SU-DHL-6 (cell line): ENCODE data around the gene TEAD1.
"Not testable (repeated sequence)": the region's sequence is repeated elsewhere in the genome, so short reads cannot be mapped to it uniquely, and the experiment has no call there.

Experiments used
- H2AFZ ChIP-seq: fragments of 200-600 bp; sonication (generic); 2 replicates; pipeline ENCODE4 v1.6.1; 2014; ENCODE audit warnings: low read depth, mild to moderate bottlenecking, moderate library complexity, mixed read lengths, antibody characterized with exemption, low read length; ENCODE audit not compliant: severe bottlenecking
- H3F3A ChIP-seq: fragments of 200-600 bp; shearing (Covaris generic); 2 replicates; pipeline ENCODE4 v1.6.0; 2016; ENCODE audit warnings: antibody characterized with exemption, mild to moderate bottlenecking; ENCODE audit not compliant: insufficient read depth
- H3K27ac ChIP-seq: fragments of 200-600 bp; sonication (generic); 2 replicates; pipeline ENCODE4 v1.5.1; 2016; ENCODE audit warnings: low read depth, mild to moderate bottlenecking, low read length, moderate library complexity, mixed read lengths
- H3K27me3 ChIP-seq: fragments of 200-600 bp; sonication (generic), shearing (Covaris generic); 2 replicates; pipeline ENCODE4 v1.6.0; 2014; ENCODE audit warnings: mild to moderate bottlenecking, low read length
- H3K36me3 ChIP-seq: fragments of 200-600 bp; sonication (generic); 2 replicates; pipeline ENCODE4 v1.6.1; 2014; ENCODE audit warnings: mild to moderate bottlenecking, low read length, mixed read lengths
- H3K4me2 ChIP-seq: fragments of 300-600, 200-600 bp; shearing (Covaris generic), sonication (generic); 2 replicates; pipeline ENCODE4 v1.6.0; 2014; ENCODE audit warnings: low read length, low read depth, mild to moderate bottlenecking; ENCODE audit not compliant: poor library complexity, severe bottlenecking
- H3K4me3 ChIP-seq: fragments of 200-600 bp; sonication (generic); 2 replicates; pipeline ENCODE4 v1.5.1; 2014; ENCODE audit warnings: antibody characterized with exemption, low read length, mild to moderate bottlenecking, mixed read lengths; ENCODE audit not compliant: insufficient read depth, poor library complexity, severe bottlenecking
- H3K79me2 ChIP-seq: fragments of 200-600 bp; sonication (generic); 2 replicates; pipeline ENCODE4 v1.6.1; 2014; ENCODE audit warnings: mild to moderate bottlenecking, low read length, moderate library complexity; ENCODE audit not compliant: insufficient read depth
- H3K9ac ChIP-seq: fragments of 200-600 bp; sonication (generic); 2 replicates; pipeline ENCODE4 v1.7.0; 2014; ENCODE audit warnings: mild to moderate bottlenecking, low read length
- H3K9me2 ChIP-seq: fragments of 200-600 bp; sonication (generic); replicated peaks from 2 replicates; pipeline ENCODE4 v1.6.1; 2014; ENCODE audit warnings: low read length; ENCODE audit not compliant: insufficient read depth
- H3K9me3 ChIP-seq: fragments of 200-600 bp; sonication (generic); 2 replicates; pipeline ENCODE4 v1.6.1; 2014; ENCODE audit warnings: low read length, mixed read lengths; ENCODE audit not compliant: insufficient read depth
- H4K20me1 ChIP-seq: fragments of 200-600 bp; sonication (generic); 2 replicates; pipeline ENCODE4 v1.6.1; 2014; ENCODE audit warnings: low read depth, mild to moderate bottlenecking, antibody characterized with exemption, low read length, moderate library complexity, mixed read lengths
- CTCF ChIP-seq: fragments of 200-600 bp; sonication (generic); IDR thresholded peaks from one replicate; pipeline ENCODE4 v1.5.1; 2017; ENCODE audit warnings: antibody characterized with exemption, mild to moderate bottlenecking, low read length, moderate library complexity; ENCODE audit not compliant: insufficient read depth, poor library complexity, severe bottlenecking
- EZH2phosphoT487 ChIP-seq: fragments of 200-600 bp; sonication (generic), shearing (Covaris generic); conservative IDR thresholded peaks from 2 replicates; pipeline ENCODE4 v1.6.1; 2018; ENCODE audit warnings: mild to moderate bottlenecking, antibody characterized with exemption, low read length, moderate library complexity, mixed read lengths

The TEAD1 gene

GRCh38 chr11:12876340-12876739 is 202.1 kb downstream of the TEAD1 start:
- Histone ChIP-seq H3K9me2 (no peaks in the 10 kb centered on the region), H2AFZ (no peak overlapping the region), H3K27ac (no peak overlapping the region), H3K79me2 (no peaks in the 10 kb centered on the region), H3K4me2 (no peak overlapping the region), H3K9me3 (no peaks in the 10 kb centered on the region), H3K27me3 (peaks cover 5% of the 10 kb centered on the region; the same call in 1 of the 2 replicates), H3K4me3 (no peak overlapping the region), H3F3A (no peaks in the 10 kb centered on the region), H3K9ac (no peak overlapping the region), H3K36me3 (no peaks in the 10 kb centered on the region), H4K20me1 (no peaks in the 10 kb centered on the region)
- TF ChIP-seq CTCF (no peak), EZH2phosphoT487 (no peak)

GRCh38 chr11:12876988-12877387 is 202.8 kb downstream of the TEAD1 start:
- Histone ChIP-seq H2AFZ (no peak overlapping the region), H3K27me3 (peaks cover 5% of the 10 kb centered on the region; the same call in 1 of the 2 replicates), H3K79me2 (no peaks in the 10 kb centered on the region), H3K27ac (no peak overlapping the region), H3K4me2 (no peak overlapping the region), H3K9ac (no peak overlapping the region), H3K9me2 (no peaks in the 10 kb centered on the region), H3K36me3 (no peaks in the 10 kb centered on the region), H4K20me1 (no peaks in the 10 kb centered on the region), H3K4me3 (no peak overlapping the region), H3K9me3 (no peaks in the 10 kb centered on the region), H3F3A (no peaks in the 10 kb centered on the region)
- TF ChIP-seq EZH2phosphoT487 (no peak), CTCF (no peak)

- H3K4me3 ChIP-seq, H3F3A ChIP-seq, H3K36me3 ChIP-seq, H3K4me2 ChIP-seq, H3K27ac ChIP-seq, H3K9me2 ChIP-seq, H3K79me2 ChIP-seq, H3K9ac ChIP-seq, H4K20me1 ChIP-seq, H2AFZ ChIP-seq, H3K27me3 ChIP-seq, H3K9me3 ChIP-seq: not testable (repeated sequence)
Measured at GRCh38 chr11:12877508-12877907, 203.3 kb downstream of the TEAD1 start.

- H3K9me2 ChIP-seq = no peaks in the 10 kb centered on the region
- no peaks in the 10 kb centered on the region for H3K9me3 ChIP-seq
- H3K79me2 ChIP-seq = no peaks in the 10 kb centered on the region
- no peak for TF ChIP-seq CTCF
- no peak for TF ChIP-seq EZH2phosphoT487
- no peak overlapping the region for H2AFZ ChIP-seq
- H3K27me3 ChIP-seq = peaks cover 5% of the 10 kb centered on the region; the same call in 1 of the 2 replicates
- no peaks in the 10 kb centered on the region for H3F3A ChIP-seq
- H3K36me3 ChIP-seq = no peaks in the 10 kb centered on the region
- no peak overlapping the region for H3K27ac ChIP-seq
- no peak overlapping the region for H3K4me3 ChIP-seq
- no peak overlapping the region for H3K9ac ChIP-seq
- no peaks in the 10 kb centered on the region for H4K20me1 ChIP-seq
- H3K4me2 ChIP-seq = no peak overlapping the region
Measured at GRCh38 chr11:12880327-12880726, 206.1 kb downstream of the TEAD1 start.
